Mucosa of descending colon (tissue), 3 donors: Measurements from ENCODE around the gene VRK2. TPM values are rescaled to one million over a fixed set of nuclear protein-coding genes. Genes with fewer than 3 reads are reported as not detected.

Source experiments
- ATAC-seq: fragments of 200-7000 bp; cut with Tn5 transposase; one replicate; pipeline ENCODE4 v1.9.1; 2020; ENCODE audit warnings: mild to moderate bottlenecking, moderate library complexity
- DNase-seq, 3 donors: peaks; one replicate each; pipeline ENCODE4 v3.0.0-alpha.2; 2020
- H3K36me3 ChIP-seq: fragments of 200-600 bp; one replicate; pipeline ENCODE4 v1.8.0; 2021; ENCODE audit warnings: low read depth, mild to moderate bottlenecking
- H3K4me1 ChIP-seq: fragments of 200-600 bp; one replicate; pipeline ENCODE4 v1.8.0; 2021; ENCODE audit warnings: low read depth, mild to moderate bottlenecking
- H3K4me3 ChIP-seq: fragments of 200-600 bp; one replicate; pipeline ENCODE4 v1.8.0; 2021; ENCODE audit warnings: mild to moderate bottlenecking
- H3K9me3 ChIP-seq: fragments of 200-600 bp; one replicate; pipeline ENCODE4 v1.8.0; 2021; ENCODE audit warnings: mild to moderate bottlenecking
- CTCF ChIP-seq: fragments of 200-600 bp; IDR thresholded peaks from one replicate; pipeline ENCODE4 v1.8.0; 2022; ENCODE audit warnings: antibody characterized with exemption, mild to moderate bottlenecking
- intact Hi-C, 2 donors: fragments of 100-400 bp; cut with DNase I in 1 of 2; cut with micrococcal nuclease in 1 of 2; formaldehyde crosslinking; loops; one replicate each; pipeline versions ENCODE4 v1.11.0 to v1.11.1; 2022; cut with DNase I, micrococcal nuclease
- total RNA-seq, 3 donors: library from RNA; stranded (reverse); fragmentation: NEBNext Ultra II Directional in 2 of 3; extraction: Animal tissue kit (Norgen Biotek cat#: 25700) in 2 of 3; gene quantifications; one replicate each; pipeline versions ENCODE4 v1.2.1 to v1.2.4, GENCODE V29; 2021 to 2023
- donor health status: DM: no; HTN: no; CAD: no; lungs with moderate emphysema.
- donor health status: DM: no; HTN: no; CAD: no.
- donor health status: DM: no; HTN: yes; CAD: no.

VRK2 gene
- total RNA-seq, 3 donors from 2014 or later: 20.3 to 24.0 (median 22.9) TPM

GRCh38 chr2:58206785-58207184 lies 160.2 kb downstream of the VRK2 start:
- no peak for ATAC-seq
- H3K36me3 ChIP-seq: no peaks in the 10 kb centered on the region
- no peak overlapping the region for H3K4me3 ChIP-seq
- H3K4me1 ChIP-seq: no peaks in the 10 kb centered on the region
- intact Hi-C loops: no loop called here
- H3K9me3 ChIP-seq: peaks cover 8% of the 10 kb centered on the region
- no peak for TF ChIP-seq CTCF
- no peak for DNase-seq

GRCh38 chr2:58207189-58207588 lies 160.6 kb downstream of the VRK2 start:
- H3K4me3 ChIP-seq: no peak overlapping the region
- H3K36me3 ChIP-seq: no peaks in the 10 kb centered on the region
- ATAC-seq (no peak), DNase-seq (no peak)
- intact Hi-C loops: no loop called here
- TF ChIP-seq CTCF: no peak
- no peaks in the 10 kb centered on the region for H3K4me1 ChIP-seq
- peaks cover 8% of the 10 kb centered on the region for H3K9me3 ChIP-seq

Other genes starting within 250 kb of the VRK2 start
- 10 to 100 TPM; 19.5 to 33.5 (median 26.4) TPM for gene FANCL, start 194.5 kb downstream of the VRK2 start, total RNA-seq